ENCODE data around the gene EEF1A2. TPM values are rescaled to one million over a fixed set of nuclear protein-coding genes. Genes with fewer than 3 reads are reported as not detected.

EEF1A2 gene
- total and polyA plus RNA-seq, 2 donors (not counting 3 experiments of a cell fraction or from before 2014, with no cell fraction given) = 2.7 to 3.4 TPM

- Histone ChIP-seq H3K79me2 (ENCODE audit: control insufficient read depth, insufficient read depth, low read length) (no peaks in the 10 kb centered on the region), H4K20me1 (replicated peaks; ENCODE audit: control insufficient read depth, extremely low read depth, insufficient read depth, low read length) (no peaks in the 10 kb centered on the region), H3K4me1 (ENCODE audit: control insufficient read depth, extremely low read depth, insufficient read depth, low read length) (no peaks in the 10 kb centered on the region), H3K9ac (replicated peaks; ENCODE audit: extremely low read depth, insufficient read depth, low read length) (no peak overlapping the region), H3K9me1 (replicated peaks; ENCODE audit: control insufficient read depth, extremely low read depth, insufficient read depth, low read length) (no peaks in the 10 kb centered on the region), H3K27ac (ENCODE audit: insufficient read depth, low read depth, low read length) (no peak overlapping the region), H3K4me3 (replicated peaks in 1 of 3; ENCODE audit: insufficient read depth in 1 of 3, low read depth in 1 of 3, low read length in 3 of 3) (no peak overlapping the region), H3K36me3 (ENCODE audit: control insufficient read depth in 2 of 2, extremely low read depth in 1 of 2, insufficient read depth in 2 of 2, low read length in 2 of 2) (no peaks in the 10 kb centered on the region), H3K4me2 (ENCODE audit: insufficient read depth, low read length) (no peak overlapping the region), H3K9me3 (replicated peaks; ENCODE audit: control insufficient read depth, insufficient read depth, low read length) (no peaks in the 10 kb centered on the region), H3K27me3 (ENCODE audit: control insufficient read depth in 2 of 2, insufficient read depth in 2 of 2, low read length in 2 of 2) (no peaks in the 10 kb centered on the region), H2AFZ (ENCODE audit: low read depth, low read length) (no peak overlapping the region)
- intact Hi-C loops (cut with micrococcal nuclease) = no loop called here
- POLR2A ChIA-PET = no interaction called here
- no peak for TF ChIP-seq POLR2AphosphoS5 (IDR thresholded peaks at IDR 0.05; ENCODE audit: insufficient read depth, low read depth, low read length)
- TF ChIP-seq CTCF (IDR thresholded peaks at IDR 0.05; ENCODE audit: extremely low read depth in 1 of 2, insufficient read depth in 1 of 2, low read depth in 1 of 2, low read length in 2 of 2) = no peak
- TF ChIP-seq MYC (IDR thresholded peaks at IDR 0.05; ENCODE audit: low read depth, low read length) = no peak
- no peak for TF ChIP-seq MAX (IDR thresholded peaks at IDR 0.05; ENCODE audit: insufficient read depth, insufficient read length)
- TF ChIP-seq GATA2 (IDR thresholded peaks at IDR 0.05; ENCODE audit: insufficient read depth, insufficient read length, low read depth, low read length) = no peak
- TF ChIP-seq POLR2A (IDR thresholded peaks at IDR 0.05; ENCODE audit: low read depth, low read length) = no peak
- TF ChIP-seq JUN (IDR thresholded peaks at IDR 0.05; ENCODE audit: borderline replicate concordance, insufficient read depth, insufficient read length, low read depth) = no peak
- TF ChIP-seq FOS (IDR thresholded peaks at IDR 0.05; ENCODE audit: borderline replicate concordance, insufficient read depth, low read length) = no peak
- TF ChIP-seq EZH2 (IDR thresholded peaks at IDR 0.05; ENCODE audit: borderline replicate concordance, low read depth, low read length, severe bottlenecking) = no peak
- CTCF ChIA-PET = interaction anchor here (1.4 kb wide), 1 partner anchor 8 kb away, joined by 4 read pairs; no protein-coding TSS in a partner anchor
- DNase-seq (ENCODE audit: low read depth, low spot score) (no peak), FAIRE-seq (no peak)
- dilution Hi-C loops (cut with MboI; ENCODE audit: extremely low pct_ligation_motif_present, low sequenced_read_pairs) = no loop called here
- BruUV-seq (replicated peaks) = no TSS peak
Observed at GRCh38 chr20:63444548-63444947, 54.3 kb downstream of the EEF1A2 start.

All from endothelial cell of umbilical vein (primary cell).